GM21529 (cell line): ENCODE data around the gene RABGAP1L.
"Not testable (repeated sequence)": the region's sequence is repeated elsewhere in the genome, so short reads cannot be mapped to it uniquely, and the experiment has no call there.

Experiments
- ATAC-seq: cut with Tn5 transposase; IDR thresholded peaks from one replicate; pipeline ENCODE4 v1.9.1; 2021; ENCODE audit not compliant: unreplicated experiment

Gene RABGAP1L

GRCh38 chr1:174701565-174701964 lies 542.2 kb downstream of the RABGAP1L start:
- ATAC-seq, result no peak

GRCh38 chr1:174702011-174702410 lies 542.7 kb downstream of the RABGAP1L start:
- no peak for ATAC-seq

GRCh38 chr1:174703309-174703708 lies 544.0 kb downstream of the RABGAP1L start:
- ATAC-seq, result no peak

GRCh38 chr1:174704300-174704699 lies 545.0 kb downstream of the RABGAP1L start:
- ATAC-seq, result no peak

DNA sequence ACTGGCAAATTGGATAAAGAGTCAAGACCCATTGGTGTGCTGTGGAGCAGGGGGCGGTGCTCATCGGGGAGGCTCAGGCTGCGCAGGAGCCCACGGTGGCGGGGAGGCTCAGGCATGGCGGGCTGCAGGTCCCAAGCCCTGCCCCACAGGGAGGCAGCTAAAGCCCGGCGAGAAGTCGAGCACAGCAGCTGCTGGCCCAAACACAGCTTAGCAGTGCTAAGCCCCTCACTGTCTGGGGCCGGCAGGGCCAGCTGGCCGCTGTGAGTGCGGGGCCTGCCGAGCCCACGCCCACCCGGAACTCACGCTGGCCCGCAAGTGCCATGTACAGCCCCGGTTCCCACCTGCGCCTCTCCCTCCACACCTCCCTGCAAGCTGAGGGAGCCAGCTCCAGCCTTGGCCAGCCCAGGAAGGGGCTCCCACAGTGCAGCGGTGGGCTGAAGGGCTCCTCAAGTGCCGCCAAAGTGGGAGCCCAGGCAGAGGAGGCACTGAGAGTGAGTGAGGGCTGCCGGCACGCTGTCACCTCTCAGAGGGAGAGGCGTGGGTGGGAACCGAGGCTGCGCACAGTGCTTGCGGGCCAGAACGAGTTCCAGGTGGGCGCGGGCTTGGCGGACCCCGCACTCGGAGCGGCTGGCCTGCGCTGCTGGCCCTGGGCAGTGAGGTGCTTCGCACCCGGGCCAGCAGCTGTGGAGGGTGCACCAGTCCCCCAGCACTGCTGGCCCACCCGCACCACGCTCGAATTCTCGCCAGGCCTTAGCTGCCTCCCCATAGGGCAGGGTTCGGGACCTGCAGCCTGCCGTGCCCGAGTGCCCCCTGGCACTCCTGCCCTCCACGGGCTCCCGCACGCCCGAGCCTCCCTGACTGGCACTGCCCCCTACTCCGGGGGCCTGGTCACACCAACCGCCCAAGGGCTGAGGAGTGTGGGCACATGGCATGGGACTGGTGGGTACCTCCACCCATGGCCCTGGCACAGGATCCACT lies 551.8 kb downstream of the RABGAP1L start:
- no peak for ATAC-seq

GRCh38 chr1:174711848-174712247 lies 552.5 kb downstream of the RABGAP1L start:
- ATAC-seq, result not testable (repeated sequence)

DNA sequence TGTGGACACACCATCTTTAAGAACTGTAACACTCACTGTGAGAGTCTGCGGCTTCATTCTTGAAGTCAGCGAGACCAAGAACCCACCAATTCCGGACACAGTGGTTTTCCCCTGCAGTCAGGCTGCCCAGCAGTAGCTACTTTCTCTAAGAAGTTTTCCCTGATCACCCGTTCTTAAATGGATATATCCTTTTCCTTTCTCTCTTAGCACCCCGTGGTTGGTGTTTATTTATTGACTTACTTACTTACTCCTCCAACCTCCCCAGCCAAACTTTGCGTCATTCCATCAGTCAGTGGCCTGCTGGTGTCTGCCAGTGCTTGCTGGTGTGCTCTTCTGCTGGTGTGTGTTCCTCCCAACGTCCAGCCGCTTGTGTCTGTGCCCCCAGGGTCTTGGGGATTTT lies 553.2 kb downstream of the RABGAP1L start:
- ATAC-seq, result no peak

GRCh38 chr1:174713796-174714195 lies 554.5 kb downstream of the RABGAP1L start:
- no peak for ATAC-seq

DNA sequence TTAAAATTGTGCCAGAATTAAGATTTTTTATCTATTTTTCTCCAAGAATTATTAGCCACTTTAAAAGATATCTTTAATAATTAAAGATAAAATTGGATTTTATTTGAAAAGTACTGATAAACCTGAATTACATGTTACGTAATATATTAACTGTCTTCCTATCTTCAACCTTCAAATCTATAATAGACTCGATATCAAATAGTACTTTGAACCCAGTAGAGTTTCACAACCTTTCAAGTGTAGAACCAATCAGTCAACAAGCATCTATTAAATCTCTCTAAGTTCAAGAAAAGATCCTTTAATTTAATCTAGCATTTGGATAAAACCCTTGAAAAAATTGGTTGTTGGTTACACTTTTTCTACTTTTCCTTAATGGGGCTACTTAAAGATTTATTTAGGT lies 559.9 kb downstream of the RABGAP1L start:
- ATAC-seq, result no peak

GRCh38 chr1:174720618-174721017 lies 561.3 kb downstream of the RABGAP1L start:
- no peak for ATAC-seq

GRCh38 chr1:174721246-174721645 lies 561.9 kb downstream of the RABGAP1L start:
- ATAC-seq, result no peak

DNA sequence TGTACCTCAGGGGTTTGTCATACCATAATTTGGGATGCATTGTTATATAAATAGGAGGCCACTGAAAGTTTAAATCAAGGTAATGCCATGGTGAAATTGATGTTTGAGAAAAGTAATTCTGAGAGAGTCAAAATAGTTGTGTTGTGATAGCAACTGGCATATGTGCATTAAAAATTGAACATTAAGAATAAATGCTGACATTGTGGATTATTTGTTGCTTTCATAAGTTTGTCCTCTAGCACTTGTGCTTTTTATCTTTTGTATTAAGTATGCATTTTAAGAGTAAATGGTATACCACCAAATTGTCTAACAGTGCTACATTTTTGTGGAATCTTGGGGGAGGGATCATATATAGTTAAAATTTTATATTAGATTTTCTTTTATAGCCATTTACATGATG lies 564.5 kb downstream of the RABGAP1L start:
- ATAC-seq, result no peak

- ATAC-seq, result no peak
These were observed 564.9 kb downstream of the RABGAP1L start for GRCh38 chr1:174724219-174724618.

- ATAC-seq, result no peak
These were observed 567.0 kb downstream of the RABGAP1L start for GRCh38 chr1:174726167-174726879.

DNA sequence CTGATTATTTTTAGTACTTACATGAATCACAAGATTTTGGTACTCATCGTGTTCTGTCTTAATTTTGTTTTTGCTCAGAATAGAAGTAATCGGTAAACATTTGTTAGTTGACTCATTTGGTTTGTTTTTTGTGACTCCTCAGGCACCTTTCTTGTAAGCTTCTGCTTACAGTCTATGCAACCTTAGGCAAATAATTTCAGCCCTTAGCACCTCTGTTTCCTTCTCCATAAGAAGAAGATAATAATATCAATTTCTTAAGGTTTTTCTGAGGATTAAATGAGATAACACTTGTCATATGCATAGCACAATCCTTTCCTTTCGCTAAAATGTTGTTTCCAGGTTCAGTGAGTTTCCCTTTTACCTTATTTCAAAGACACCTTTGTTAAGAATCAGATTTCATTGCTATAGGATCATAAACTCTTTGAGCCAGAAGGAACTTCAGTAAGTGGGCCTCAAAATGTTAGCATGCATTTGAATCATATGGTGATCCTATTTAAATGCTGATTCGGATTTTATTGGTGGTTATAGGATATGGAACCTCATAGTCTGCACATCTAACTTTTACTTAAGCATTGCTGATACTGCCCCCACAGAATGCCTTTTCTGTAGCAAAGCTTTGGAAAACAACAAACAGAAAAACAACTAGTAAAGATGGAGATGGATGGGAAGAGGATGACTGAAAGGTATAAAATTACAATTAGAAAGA lies 567.7 kb downstream of the RABGAP1L start:
- no peak for ATAC-seq

GRCh38 chr1:174734270-174734669 lies 575.0 kb downstream of the RABGAP1L start:
- ATAC-seq, result no peak

- no peak for ATAC-seq
These were observed 577.5 kb downstream of the RABGAP1L start for GRCh38 chr1:174736831-174737230.

GRCh38 chr1:174740249-174740968 lies 581.1 kb downstream of the RABGAP1L start:
- no peak for ATAC-seq

- no peak for ATAC-seq
These were observed 583.7 kb downstream of the RABGAP1L start for GRCh38 chr1:174742805-174743653.
